NCI-H2196 treated with DMSO at 0.1 percent for 48 hours (cell line): Measurements from ENCODE around the gene SLC8A1.

Experiments
- DNase-seq: peaks from one replicate; lab custom pipeline; 2025; ENCODE audit not compliant: unreplicated experiment; lab: John Stamatoyannopoulos, UW

Gene SLC8A1

DNA sequence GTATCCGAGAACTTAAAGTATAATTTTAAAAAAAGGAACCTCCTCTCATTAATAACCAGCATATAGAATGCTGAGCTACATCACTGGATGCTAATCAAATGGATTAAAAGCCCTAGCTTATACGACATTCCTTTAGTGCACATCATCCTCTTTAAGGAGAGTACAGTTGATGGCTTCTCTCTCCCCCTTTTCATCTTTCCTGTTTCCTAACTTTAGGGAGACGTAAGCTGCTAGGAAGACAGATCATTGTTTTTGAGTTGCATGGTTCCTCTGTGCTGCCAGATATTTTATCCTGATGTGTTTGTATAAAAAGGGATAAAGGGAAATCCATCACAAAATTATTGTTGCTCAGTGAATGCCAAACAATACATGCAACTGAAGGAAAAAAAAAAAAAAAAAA lies 94.2 kb downstream of the SLC8A1 start:
- DNase-seq = no peak

DNA sequence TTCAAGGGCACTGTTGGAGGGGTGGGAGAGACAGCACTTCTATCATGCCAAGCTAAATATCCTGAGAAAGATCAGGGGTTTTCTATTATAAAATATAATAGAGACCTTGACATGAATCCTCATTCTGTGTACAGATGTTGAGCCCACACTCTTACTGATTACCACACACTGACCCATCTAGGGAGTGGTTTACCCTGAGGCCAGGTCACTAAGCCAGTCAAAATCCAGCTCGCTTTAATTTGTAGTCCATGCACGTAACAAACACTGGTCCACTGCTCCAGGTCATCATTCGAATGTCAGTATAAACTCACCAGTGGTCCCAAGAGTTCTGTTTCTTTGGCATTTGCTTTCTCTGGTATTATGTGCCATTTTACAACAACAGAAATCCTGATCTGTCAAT lies 96.4 kb downstream of the SLC8A1 start:
- DNase-seq = no peak

DNA sequence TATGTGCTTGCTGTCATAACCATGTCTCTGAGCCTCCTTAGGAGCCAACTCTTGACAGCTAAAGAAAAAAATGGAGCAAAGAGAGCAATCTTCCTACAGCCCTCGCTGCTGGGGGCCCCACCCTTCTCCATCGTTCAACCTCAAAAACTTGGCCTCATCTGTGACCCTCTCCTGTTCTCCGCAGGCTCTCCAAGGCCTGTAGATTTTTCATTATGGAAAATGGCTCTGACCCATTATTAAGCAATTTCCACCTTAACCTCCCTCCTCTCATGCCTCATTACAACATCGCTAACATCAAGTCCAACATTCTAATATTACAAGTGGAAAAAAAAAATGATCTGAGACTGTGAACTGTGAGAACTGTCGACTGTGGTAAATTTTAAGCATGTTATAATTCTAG lies 98.7 kb downstream of the SLC8A1 start:
- DNase-seq = no peak

DNA sequence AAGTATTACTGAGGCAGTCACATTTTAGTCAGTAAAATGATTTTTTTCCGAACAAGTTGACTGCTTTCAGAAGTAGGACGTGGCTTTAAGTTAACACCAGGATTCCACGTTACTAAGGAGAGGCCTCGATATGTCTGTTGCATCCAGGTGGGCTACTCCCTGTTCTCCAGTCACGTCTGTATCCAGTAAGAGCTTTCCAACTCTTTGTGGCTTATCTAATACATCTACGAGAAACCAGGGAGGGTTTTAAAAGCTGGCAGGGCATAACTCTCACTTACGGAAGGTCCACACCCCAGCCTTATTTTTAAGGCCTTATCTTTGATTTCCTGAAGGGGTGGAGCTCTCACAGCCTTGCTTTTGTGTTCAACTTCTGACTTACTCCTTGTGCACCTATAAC lies 99.2 kb downstream of the SLC8A1 start:
- no peak for DNase-seq

DNA sequence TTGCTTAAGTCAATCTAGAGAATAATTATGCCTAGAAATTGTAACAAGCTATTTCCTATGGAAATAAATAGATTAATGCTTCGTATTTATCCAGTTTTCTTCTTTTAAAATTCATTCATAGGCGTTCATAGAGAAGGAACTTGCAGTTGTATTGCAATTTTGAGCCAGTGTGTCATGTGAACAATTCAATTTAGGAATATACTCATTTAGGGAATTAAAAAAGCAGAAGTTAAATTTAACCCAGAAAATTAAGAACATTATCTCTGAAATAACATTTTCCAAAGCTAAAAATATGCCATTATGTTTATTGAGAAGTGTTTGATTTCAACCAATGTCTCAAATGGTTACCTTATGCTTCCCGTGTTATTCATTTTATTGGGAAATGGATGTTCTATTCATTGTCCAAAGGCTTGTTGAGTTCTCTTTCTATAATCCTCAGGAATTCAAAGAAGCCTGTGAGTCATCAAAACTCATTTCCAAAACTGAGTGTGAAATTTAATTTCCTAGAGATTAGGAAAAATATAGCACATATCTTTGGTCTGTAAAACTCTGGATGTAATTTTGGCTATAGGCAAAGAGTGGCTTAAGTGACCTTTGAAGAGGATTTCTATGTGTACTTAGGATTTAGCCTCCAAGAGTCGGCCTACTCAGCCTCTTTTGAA lies 99.7 kb downstream of the SLC8A1 start:
- no peak for DNase-seq

DNA sequence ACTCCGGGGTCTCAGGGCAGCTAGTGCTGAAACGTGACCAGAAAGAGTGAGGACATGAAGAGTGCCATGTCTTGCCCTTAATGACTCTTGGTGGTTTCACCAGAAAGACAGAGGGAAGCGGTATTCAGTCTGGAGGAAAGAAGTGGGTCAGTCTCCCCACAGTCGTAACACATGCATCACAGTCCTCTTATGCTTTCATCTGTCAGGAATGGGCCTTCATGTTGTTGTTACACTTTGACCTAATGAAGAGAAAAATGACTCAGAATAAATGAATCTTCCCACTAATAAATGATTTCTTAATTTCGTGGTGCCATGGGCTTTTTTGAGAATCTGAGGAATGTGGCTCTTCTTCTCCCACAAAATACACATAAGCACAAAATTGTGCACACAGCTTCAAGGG lies 103.2 kb downstream of the SLC8A1 start:
- no peak for DNase-seq

DNA sequence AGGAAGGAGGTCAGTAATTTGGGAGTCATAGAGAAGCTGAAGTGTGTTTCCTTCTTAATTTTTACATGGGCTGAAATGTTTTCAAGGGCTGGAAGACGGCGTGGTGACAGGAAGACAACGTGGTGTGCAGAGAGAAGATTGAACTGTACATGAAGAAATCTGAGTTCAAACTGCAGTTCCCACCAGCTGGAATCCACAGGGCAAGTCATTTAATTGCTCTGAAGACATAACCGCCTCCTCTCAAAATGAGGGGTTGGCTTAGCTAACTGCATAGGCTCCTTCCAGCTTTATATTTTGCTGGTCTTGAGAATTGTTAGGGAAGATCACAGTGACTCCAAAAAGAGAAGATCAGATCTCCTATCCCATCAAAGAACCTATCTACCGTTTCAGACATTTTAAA lies 103.9 kb downstream of the SLC8A1 start:
- DNase-seq = no peak

DNA sequence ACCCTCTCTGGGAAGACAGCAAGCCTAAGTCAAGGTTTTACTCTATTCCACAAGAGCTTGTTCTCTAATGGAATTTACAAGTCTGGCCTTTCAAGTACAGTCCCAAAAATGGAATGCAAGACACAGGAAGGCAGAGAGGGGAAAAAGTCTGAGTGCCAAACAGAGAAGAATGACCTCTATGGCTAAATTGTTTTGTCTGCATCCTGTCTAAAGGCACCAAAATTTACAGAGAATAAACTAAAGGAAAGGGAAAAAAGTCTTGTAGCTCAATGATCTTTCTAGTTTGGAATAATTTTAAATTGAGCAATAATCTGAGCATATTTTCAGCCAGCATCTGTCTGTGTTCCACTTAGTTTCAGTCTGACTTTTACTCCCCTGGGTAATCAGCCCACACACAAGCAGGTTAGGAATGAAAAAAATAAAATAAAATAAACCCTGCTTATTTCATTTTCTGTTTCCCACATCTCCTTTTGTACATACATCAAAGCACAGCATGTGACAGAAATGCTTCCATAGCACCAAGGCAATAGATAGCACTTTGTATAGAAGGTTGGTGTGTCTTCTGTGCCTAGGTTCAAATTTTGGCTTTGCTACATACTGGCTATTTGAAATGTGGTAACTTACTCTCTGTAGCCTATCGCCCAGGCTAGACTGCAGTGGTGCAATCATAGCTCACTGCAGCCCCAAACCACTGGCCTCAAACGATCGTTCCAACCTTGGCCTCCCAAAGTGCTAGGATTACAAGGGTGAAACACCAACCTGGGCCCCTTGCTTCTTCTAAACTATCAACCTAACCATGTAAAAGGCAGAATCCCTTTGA lies 105.1 kb downstream of the SLC8A1 start:
- no peak for DNase-seq

DNA sequence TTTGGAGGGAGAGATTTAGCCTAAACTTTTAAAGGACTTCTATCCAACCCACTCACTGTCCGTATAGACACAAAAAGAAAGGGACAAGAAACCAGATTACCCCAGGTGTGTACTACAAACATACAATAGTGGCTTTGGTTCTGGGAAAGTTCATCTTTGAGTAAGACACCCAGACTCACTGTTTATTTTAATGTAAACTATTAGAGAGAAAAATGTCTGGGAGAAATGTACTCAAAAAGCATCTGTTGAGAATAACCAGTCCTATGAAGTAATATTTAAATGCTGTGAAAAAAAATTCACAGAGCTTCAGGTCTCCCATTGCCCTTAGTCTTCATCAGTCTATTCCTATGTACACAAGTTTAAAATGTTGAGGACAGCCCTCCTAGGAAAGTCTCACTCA lies 107.5 kb downstream of the SLC8A1 start:
- no peak for DNase-seq

DNA sequence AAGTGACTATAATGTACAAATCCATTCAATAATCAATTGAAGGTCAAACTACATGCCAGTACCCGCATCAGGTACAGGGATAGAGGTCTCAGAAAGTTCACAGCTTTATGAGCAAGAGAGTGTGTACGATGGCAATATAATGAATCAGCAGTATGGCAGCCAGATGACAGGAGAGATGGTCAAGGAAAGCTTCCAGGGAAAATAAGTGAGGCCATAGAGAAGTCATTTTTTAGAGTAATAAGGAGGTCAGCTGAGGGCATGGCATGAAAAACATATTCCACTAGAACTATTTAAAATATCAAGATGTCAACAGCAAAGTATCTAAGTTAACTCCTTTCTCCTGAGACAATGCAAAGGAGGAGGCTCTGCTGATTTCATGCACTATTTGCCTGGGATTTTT lies 108.0 kb downstream of the SLC8A1 start:
- no peak for DNase-seq

DNA sequence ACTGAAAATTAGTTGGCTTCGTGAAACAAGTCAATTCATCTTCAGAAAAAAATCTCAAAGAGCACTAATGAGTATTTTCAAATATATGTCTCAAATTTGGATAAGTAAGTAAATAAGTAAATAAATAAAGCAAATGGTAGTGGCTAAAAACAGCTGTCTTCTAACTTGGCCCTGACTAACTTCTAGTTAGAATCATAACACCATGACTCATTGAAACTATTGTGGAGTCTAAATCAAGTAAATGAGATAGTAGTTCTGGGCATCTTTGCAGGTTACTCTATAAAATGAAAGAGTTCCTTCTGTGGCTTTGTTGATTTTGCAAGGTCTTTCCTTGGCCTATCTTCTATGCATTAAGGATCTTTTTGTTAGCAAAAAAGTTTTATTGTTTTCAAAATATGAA lies 110.7 kb downstream of the SLC8A1 start:
- no peak for DNase-seq

DNA sequence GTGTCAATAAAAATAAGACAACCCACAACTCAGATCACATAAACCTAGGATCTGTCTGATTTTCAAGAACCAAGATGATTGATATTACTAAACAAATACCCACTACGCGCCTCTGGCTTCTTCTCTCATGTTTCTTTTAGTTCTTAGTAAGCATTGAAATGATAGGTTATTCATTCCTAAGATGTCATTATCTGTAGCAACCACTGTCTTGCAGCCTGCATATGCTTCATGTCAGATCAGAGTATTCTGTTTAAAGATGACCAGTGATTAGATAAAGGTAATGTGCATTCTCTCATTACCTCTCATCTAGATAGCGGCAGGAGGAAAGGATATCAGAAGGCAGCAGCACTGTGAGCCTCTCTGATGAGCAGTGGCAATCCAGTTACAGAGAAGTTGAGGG lies 112.9 kb downstream of the SLC8A1 start:
- no peak for DNase-seq

DNA sequence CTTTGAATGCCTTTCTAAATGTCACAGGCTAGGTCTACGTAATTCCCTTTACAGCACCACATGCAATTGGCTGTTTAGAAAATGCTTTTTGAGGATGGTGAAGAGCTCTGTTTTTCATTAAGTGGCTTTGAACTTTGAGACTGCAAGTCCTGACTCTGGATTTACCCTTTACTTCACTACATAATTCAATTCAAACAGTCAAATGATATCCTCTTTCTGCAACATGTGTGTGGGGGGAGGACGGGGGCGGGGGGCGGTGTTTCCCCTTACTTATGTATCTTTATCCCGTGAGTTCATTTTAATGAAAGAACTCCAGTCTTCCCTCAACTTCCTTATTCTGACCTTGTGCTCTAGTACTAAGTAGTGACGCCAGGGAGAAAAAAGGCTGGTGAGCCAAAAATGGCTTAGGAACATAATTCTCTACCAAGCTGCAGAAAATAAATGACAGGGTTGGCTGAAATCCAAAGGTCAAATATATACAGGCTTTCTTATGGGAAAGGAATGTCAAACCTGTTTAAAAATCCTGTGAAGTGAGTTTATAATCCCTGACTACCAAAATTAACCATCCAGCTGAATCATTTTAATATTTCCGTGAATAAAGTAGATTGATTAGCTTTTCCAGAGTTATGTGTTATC lies 119.6 kb downstream of the SLC8A1 start:
- no peak for DNase-seq

DNA sequence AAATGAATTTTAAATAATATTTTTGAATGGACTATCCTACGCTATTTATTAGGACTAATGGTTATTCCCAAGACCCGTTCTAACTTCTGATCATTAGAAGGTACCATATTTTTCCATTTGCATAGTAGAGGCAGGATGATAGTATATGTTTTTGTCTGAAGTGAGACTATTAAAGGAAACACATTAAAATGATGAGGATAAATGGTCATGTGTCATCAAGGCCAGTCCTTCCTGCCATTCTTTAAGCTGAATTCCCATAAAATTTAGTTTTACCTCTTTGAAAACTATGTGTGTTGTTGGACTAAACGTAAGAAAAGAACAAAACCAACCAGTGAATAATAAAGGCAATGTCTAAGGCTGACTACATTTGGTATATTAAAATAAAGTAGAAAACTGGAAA lies 121.8 kb downstream of the SLC8A1 start:
- no peak for DNase-seq

DNA sequence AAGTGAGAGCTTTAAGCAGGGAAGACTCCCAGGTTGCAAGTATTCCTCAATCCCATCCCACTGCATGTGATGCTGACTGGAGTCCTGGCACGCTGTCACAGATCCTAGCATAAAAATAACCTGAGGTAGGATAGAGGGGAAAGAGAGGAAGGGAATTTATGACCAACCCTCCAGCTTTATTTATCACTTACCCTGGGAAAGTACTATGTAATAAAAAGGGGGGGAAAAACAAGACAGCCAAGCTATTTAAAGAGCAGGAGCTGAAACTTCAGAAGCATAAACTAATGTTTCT lies 122.2 kb downstream of the SLC8A1 start:
- DNase-seq = no peak

DNA sequence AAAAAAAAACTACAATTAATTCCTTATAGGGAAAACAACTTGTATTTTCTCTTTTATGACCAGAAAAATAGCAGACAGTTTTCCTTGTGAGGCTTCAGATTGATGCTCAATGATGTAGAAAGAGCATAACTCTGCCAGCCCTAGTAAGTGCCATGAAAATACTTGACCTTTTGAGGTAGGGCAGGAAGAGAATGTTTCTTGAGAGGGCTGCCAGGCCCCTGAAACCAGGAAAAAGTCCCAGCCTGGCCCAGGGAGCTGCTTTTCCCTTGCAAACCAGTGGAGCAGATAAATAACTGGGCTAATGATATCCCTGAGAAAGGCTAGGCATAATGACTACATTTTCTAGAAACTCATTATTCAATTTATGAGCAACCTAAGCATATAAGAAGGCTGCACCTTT lies 126.8 kb downstream of the SLC8A1 start:
- no peak for DNase-seq

DNA sequence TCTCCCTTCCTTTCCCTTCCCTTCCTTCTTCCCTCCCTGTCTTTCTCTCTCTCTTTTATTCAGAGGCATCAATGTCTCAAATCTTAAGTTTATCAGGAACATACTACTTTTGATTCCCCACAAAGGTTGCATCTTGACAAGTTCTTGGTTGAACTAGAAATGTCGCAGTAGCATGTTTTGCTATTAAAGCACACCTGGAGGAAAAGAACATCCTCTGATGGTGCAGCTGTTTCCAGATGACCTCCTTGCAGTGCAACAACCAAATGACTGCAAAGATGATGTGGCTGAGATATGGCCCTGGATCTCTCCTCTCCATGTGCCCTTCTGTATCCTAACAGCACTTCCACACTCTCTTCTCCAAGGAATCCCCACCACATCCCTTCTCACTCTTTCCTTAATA lies 127.2 kb downstream of the SLC8A1 start:
- no peak for DNase-seq

DNA sequence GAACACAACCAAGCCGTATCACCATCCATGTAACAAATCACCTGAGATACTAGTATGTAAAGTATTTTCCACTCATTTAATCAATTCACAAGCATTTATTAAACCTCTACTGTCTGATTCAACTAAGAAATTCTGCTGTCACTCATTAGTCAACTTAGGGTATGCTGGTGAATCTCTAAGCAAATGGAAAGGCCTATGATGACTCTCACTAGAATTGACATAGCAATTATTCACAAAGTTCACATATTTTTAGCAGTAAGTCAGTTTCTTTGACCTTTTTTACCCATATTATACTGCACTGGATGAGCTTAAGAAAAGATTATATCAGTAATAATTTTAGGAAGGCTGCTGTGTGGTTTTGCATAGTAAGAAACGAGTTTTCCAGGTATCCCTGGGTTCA lies 130.1 kb downstream of the SLC8A1 start:
- no peak for DNase-seq

DNA sequence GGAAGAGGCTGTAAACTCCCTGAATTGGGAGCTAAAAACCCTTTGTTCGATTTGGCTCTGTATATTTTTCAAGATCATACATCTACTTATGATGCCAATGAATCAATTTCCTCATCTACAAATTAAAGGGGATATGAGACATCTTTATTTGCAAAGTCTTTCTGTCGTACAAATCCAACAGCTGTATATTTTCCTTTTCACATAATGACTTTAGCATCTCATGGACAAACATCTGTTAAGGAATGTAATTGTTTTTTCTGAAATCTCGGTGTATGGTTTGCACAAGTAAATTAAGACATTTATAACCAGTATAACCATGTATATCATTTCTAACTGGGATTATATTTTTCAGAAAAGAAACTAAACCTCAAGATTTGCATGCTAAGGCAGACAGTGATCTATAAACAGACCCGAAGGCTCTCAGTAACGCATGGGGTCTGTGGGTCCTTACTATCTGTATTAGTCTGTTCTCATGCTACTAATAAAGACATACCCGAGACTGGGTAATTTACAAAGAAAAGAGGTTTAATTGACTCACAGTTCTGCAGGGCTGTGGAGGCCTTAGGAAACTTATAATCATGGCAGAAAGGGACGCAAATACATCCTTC lies 130.8 kb downstream of the SLC8A1 start:
- no peak for DNase-seq

DNA sequence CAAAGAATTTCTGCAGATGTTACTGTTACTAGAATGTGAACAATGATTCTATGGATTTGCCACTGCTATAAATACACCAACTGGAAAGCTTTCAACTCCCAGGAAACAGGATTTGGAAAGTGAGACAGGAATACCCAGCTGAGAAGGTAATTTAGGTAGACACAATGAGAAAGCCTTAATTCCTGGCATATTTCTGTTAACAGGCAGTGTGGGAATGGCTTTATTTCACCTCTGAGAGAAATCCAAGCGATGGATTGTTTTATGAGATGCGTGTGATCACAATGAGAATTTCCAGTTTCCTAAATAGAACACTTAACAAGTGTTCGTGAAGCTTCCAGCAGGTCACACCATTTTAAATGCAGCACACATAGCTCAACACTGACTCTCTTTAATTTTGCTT lies 133.0 kb downstream of the SLC8A1 start:
- no peak for DNase-seq

DNA sequence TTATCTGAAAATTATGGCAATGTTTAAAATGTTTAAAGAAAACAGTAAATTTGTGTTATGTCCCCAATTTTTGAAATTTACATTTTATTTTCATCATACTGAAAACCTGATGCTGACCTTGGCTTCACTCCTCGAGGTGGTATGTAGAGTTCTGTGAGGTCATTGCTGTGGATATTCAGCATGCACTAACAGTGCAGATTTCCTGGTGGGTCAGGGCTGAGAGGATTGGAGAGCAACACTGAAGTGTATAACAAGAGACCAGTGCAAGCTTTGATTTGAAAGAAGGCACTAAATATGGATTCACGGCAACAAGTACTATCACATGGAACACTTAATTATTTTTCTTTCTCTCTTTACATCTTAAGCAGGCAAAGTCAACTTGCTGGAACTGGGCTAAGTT lies 134.1 kb downstream of the SLC8A1 start:
- DNase-seq = no peak

DNA sequence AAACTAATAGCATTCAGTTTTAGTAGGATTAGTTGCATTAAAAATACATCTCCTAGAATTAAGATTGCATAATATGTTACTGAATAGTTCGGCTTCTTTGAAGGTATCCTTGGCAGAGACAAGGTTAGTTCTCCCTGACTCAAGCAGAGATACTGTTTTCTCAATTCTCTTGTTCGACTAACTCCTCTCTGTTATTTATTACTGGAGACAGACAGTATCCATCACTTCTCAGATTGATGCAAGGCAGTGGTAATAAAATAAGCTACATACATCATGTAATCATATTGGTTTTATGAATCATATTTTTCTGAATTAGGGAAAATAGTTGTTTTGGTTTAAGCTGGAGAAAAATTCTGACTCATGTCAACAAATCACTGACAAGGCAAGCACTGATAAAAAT lies 134.8 kb downstream of the SLC8A1 start:
- no peak for DNase-seq
